K562 (cell line): ENCODE measurements around the gene NOS2. TPM values are rescaled to one million over a fixed set of nuclear protein-coding genes. Genes with fewer than 3 reads are reported as not detected.

Experiments
- BHLHE40 ChIP-seq: IDR thresholded peaks from 2 replicates; pipeline ENCODE4 v1.6.1; 2011; ENCODE audit warnings: low read length, improper control_type of control experiment
- CTBP1 ChIP-seq: fragments of 450-650 bp; IDR thresholded peaks from 2 replicates; pipeline ENCODE4 v1.6.1; 2016; ENCODE audit warnings: borderline replicate concordance
- EGR1 ChIP-seq: fragments of 450-650 bp; conservative IDR thresholded peaks from 2 replicates; pipeline ENCODE4 v1.6.1; 2017; ENCODE audit warnings: mild to moderate bottlenecking
- EP300 ChIP-seq: IDR thresholded peaks from 2 replicates; pipeline ENCODE4 v1.6.1; 2012; ENCODE audit warnings: low read length, improper control_type of control experiment
- FOXK2 ChIP-seq, 2 experiments: fragments of 450-650 bp; IDR thresholded peaks in 1 of 2; conservative IDR thresholded peaks in 1 of 2; 2 replicates each; pipeline ENCODE4 v1.6.1; 2016; ENCODE audit warnings: low read depth in 2 of 2, mild to moderate bottlenecking in 1 of 2
- RBM14 ChIP-seq: fragments of 200-400 bp; formaldehyde crosslinking; IDR thresholded peaks from 2 replicates; pipeline ENCODE4 v1.6.1; 2018; ENCODE audit warnings: low read depth, mild to moderate bottlenecking, low read length, moderate library complexity, borderline replicate concordance; ENCODE audit not compliant: insufficient read depth
- REST ChIP-seq, 2 experiments: fragments of 450-650 bp; formaldehyde crosslinking in 1 of 2; IDR thresholded peaks; 2 replicates each; pipeline versions ENCODE4 v1.4.0 to v1.6.1; 2014 to 2020; ENCODE audit warnings: mild to moderate bottlenecking in 2 of 2, borderline replicate concordance in 1 of 2, low read depth in 1 of 2
- SUPT5H ChIP-seq: fragments of 450-650 bp; IDR thresholded peaks from 2 replicates; pipeline ENCODE4 v1.6.1; 2016
- ZBTB12 ChIP-seq: fragments of 250-450 bp; sonication (Bioruptor Pico); IDR thresholded peaks from 2 replicates; pipeline ENCODE4 v1.4.0; 2020
- ZFPM2 ChIP-seq: fragments of 250-450 bp; sonication (Bioruptor Pico); IDR thresholded peaks from 2 replicates; pipeline ENCODE4 v1.5.1; 2022; ENCODE audit warnings: mild to moderate bottlenecking
- ZNF134 ChIP-seq: fragments of 250-450 bp; sonication (Bioruptor Pico); conservative IDR thresholded peaks from 2 replicates; pipeline ENCODE4 v1.4.0; 2020
- ZNF384 ChIP-seq: IDR thresholded peaks from 2 replicates; pipeline ENCODE4 v1.6.1; 2012; ENCODE audit warnings: low read depth, low read length, improper control_type of control experiment
- ZNF408 ChIP-seq: fragments of 250-450 bp; sonication (Bioruptor Pico); IDR thresholded peaks from 2 replicates; pipeline ENCODE4 v1.4.0; 2020; ENCODE audit warnings: low read depth, mild to moderate bottlenecking, moderate library complexity
- polyA plus RNA-seq, 8 experiments: library from polyadenylated mRNA; depleted of rRNA in 4 of 8; stranded (reverse) in 5 of 8; unstranded in 3 of 8; fragments of >200 nt; fragmentation: Nextera tagmentation in 2 of 8; fragmentation: Illumina TruSeq in 1 of 8; extraction: Ambion mirVana in 2 of 8; extraction: Trizol in 1 of 8; gene quantifications; 2 replicates each; pipeline versions ENCODE4 v1.2.1 to v1.2.3, GENCODE V29; 2011 to 2014; ENCODE audit warnings: inconsistent platforms in 1 of 8, missing spikeins in 1 of 8
- total RNA-seq, 7 experiments: library from RNA; depleted of rRNA in 6 of 7; stranded (reverse); fragments of >200 nt in 6 of 7; fragmentation: Illumina TruSeq in 2 of 7; extraction: Trizol in 2 of 7; gene quantifications; 2 replicates each; pipeline versions ENCODE4 v1.2.1 to v1.2.3, GENCODE V29; 2011 to 2021; ENCODE audit warnings: low replicate concordance in 1 of 7

The NOS2 gene
- total and polyA plus RNA-seq, 9 of the 15 experiments (the other 6 are each of a cell fraction or from before 2014, with no cell fraction given) = not detected

- TF ChIP-seq RBM14 (no peak), EP300 (no peak), EGR1 (no peak), ZFPM2 (CRISPR knock-in tag) (no peak), ZNF134 (CRISPR knock-in tag) (no peak), FOXK2 (conservative IDR thresholded peaks at IDR 0.05 in 1 of 2, IDR thresholded peaks at IDR 0.05 in 1 of 2; ENCODE audit: low read depth in 2 of 2) (no peak), ZBTB12 (CRISPR knock-in tag) (no peak), ZNF384 (no peak), BHLHE40 (peak; percentile 31; the same call in 1 of the 2 replicates), REST (IDR thresholded peaks at IDR 0.05; ENCODE audit: borderline replicate concordance) (no peak), REST (CRISPR knock-in tag; IDR thresholded peaks at IDR 0.05; ENCODE audit: low read depth) (no peak), ZNF408 (CRISPR knock-in tag) (no peak), CTBP1 (peak; percentile 80; the same call in 1 of the 2 replicates), SUPT5H (no peak)
- TF ChIP-seq, all 486 proteins: peak for 9
Measured at GRCh38 chr17:27807567-27808470, 7.5 kb upstream of the NOS2 start (continued).
